Parathyroid adenoma (tissue), 2 donors: ENCODE results near the gene SH3D19.

Source experiments
- H2AFZ ChIP-seq: fragments of 300-600 bp; sonication (generic); one replicate; pipeline ENCODE4 v1.7.0; 2017; ENCODE audit warnings: antibody characterized with exemption, mild to moderate bottlenecking
- H3K27ac ChIP-seq: fragments of 300-600 bp; sonication (generic); one replicate; pipeline ENCODE4 v1.7.0; 2017
- H3K27me3 ChIP-seq: fragments of 300-600 bp; sonication (generic); one replicate; pipeline ENCODE4 v1.7.0; 2017; ENCODE audit warnings: low read length; ENCODE audit not compliant: control insufficient read depth, insufficient read depth
- H3K36me3 ChIP-seq: fragments of 300-600 bp; sonication (generic); one replicate; pipeline ENCODE4 v1.7.0; 2017; ENCODE audit warnings: low read length; ENCODE audit not compliant: control insufficient read depth, insufficient read depth
- H3K4me1 ChIP-seq: fragments of 300-600 bp; sonication (generic); one replicate; pipeline ENCODE4 v1.7.0; 2017; ENCODE audit warnings: control low read depth
- H3K4me2 ChIP-seq: fragments of 300-600 bp; sonication (generic); one replicate; pipeline ENCODE4 v1.7.0; 2017; ENCODE audit warnings: low read length
- H3K4me3 ChIP-seq: fragments of 300-600 bp; sonication (generic); one replicate; pipeline ENCODE4 v1.7.0; 2017; ENCODE audit warnings: low read depth, low read length
- H3K79me2 ChIP-seq: fragments of 300-600 bp; sonication (generic); one replicate; pipeline ENCODE4 v1.7.0; 2017; ENCODE audit warnings: control low read depth
- H3K9ac ChIP-seq: fragments of 300-600 bp; sonication (generic); one replicate; pipeline ENCODE4 v1.7.0; 2017; ENCODE audit warnings: mild to moderate bottlenecking
- H3K9me3 ChIP-seq: fragments of 300-600 bp; sonication (generic); one replicate; pipeline ENCODE4 v1.7.0; 2017; ENCODE audit warnings: low read length; ENCODE audit not compliant: control insufficient read depth
- CTCF ChIP-seq: fragments of 300-600 bp; sonication (generic); IDR thresholded peaks from one replicate; pipeline ENCODE4 v1.7.0; 2017; ENCODE audit warnings: antibody characterized with exemption, mild to moderate bottlenecking
- donor health status: primary hyperparathyroidism.

SH3D19 gene

GRCh38 chr4:151175233-151175632, 150.2 kb downstream of the SH3D19 start:
- H3K4me2 ChIP-seq, result no peak overlapping the region
- no peak overlapping the region for H3K27ac ChIP-seq
- H3K79me2 ChIP-seq, result no peaks in the 10 kb centered on the region
- no peaks in the 10 kb centered on the region for H3K27me3 ChIP-seq
- no peak overlapping the region for H3K9ac ChIP-seq
- peaks cover 5% of the 10 kb centered on the region for H3K4me1 ChIP-seq
- no peak overlapping the region for H3K4me3 ChIP-seq
- H2AFZ ChIP-seq, result peak overlapping the region; percentile 46
- no peaks in the 10 kb centered on the region for H3K36me3 ChIP-seq
- TF ChIP-seq CTCF, result no peak
- H3K9me3 ChIP-seq, result no peaks in the 10 kb centered on the region

DNA sequence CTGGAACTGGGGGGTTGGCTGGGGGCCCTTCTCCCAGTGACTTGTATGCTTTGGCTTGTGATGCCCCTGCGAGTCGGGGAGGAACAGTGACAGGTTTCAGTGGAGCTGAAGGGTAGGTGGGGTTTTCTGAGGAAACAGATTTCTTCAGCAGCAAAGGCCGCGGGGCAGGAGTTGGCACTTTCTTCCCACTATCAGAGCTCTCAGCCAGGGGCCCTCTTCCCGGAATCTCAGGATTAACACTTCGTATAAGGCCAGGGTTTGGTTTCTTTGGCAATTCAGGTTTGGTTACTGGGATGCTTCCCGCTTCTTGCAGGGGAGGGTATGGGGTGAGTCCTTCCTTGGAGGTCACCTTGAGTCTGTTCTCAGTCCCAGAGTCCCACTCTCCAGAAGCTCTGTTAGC, 150.6 kb downstream of the SH3D19 start:
- Histone ChIP-seq H3K9ac (no peak overlapping the region), H3K36me3 (no peaks in the 10 kb centered on the region), H3K4me3 (no peak overlapping the region), H3K4me2 (no peak overlapping the region), H2AFZ (no peak overlapping the region), H3K4me1 (peaks cover 5% of the 10 kb centered on the region), H3K27ac (peak overlapping the region; percentile 29), H3K27me3 (no peaks in the 10 kb centered on the region), H3K79me2 (no peaks in the 10 kb centered on the region), H3K9me3 (no peaks in the 10 kb centered on the region)
- no peak for TF ChIP-seq CTCF

DNA sequence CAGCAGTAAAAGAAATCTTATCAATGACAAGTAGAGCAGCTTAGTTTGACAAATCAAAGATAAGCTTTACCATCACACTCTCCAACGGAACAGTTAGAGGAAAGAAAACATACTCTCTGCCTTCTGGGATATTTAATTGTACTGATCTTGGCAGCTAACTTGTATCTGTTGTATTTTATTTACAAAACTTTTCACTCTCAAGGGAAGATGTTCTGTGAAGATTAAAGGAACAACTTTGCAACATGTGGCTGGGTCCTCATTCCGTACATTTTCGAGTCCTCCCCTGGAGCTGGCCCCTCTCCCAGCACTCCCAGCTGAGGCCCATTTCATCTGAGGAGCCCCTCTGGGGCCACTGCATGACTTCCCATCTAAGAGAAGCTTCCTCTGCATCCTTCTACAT, 151.5 kb downstream of the SH3D19 start:
- Histone ChIP-seq H3K27ac (no peak overlapping the region), H3K9me3 (no peaks in the 10 kb centered on the region), H3K4me3 (no peak overlapping the region), H3K4me2 (no peak overlapping the region), H3K27me3 (no peaks in the 10 kb centered on the region), H3K9ac (no peak overlapping the region), H3K79me2 (no peaks in the 10 kb centered on the region), H3K4me1 (peaks cover 5% of the 10 kb centered on the region), H3K36me3 (no peaks in the 10 kb centered on the region), H2AFZ (no peak overlapping the region)
- TF ChIP-seq CTCF, result no peak

DNA sequence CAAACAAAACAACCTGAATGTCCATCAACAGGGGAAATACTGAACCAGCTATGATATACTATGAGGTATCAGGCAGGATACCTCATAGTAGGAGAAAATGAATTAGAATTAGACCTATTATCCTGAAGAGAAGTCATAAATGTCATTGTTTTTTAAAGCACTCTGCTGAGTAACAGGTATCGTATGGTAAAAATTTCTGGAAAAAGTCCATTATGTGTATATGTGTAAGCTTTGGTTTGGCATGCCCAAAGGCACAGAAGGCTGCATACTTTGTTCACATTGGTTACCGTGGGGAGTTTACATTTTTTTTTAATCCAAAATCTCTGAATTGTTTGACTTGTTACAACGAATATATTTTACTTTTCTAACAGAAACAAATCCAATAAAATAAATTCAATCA, 155.5 kb downstream of the SH3D19 start:
- Histone ChIP-seq H3K9me3 (no peaks in the 10 kb centered on the region), H3K27ac (no peak overlapping the region), H3K79me2 (no peaks in the 10 kb centered on the region), H3K4me1 (no peaks in the 10 kb centered on the region), H3K27me3 (no peaks in the 10 kb centered on the region), H3K36me3 (no peaks in the 10 kb centered on the region), H2AFZ (no peak overlapping the region), H3K4me2 (no peak overlapping the region), H3K9ac (no peak overlapping the region), H3K4me3 (no peak overlapping the region)
- no peak for TF ChIP-seq CTCF

DNA sequence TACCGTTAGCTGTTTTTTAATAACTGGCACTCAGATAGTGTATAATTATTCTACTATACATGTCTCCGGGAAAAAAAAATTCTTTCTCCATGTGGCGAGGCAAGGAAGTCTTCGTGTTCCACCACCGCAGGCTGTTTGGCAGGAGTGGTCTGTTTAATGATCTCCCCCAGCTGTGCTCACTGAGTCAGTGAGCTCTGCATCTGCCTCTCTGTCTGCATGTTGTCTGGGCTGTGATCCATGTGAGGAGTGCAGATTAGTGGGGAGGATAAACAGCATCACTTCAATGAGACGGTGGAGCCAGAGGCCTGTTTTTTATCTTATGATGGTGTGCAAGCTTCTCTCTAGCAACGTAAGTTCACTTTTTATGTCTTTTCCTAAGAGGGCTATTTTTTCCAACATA, 156.2 kb downstream of the SH3D19 start:
- Histone ChIP-seq H3K4me3 (no peak overlapping the region), H3K27ac (no peak overlapping the region), H3K9ac (no peak overlapping the region), H3K36me3 (no peaks in the 10 kb centered on the region), H3K4me1 (no peaks in the 10 kb centered on the region), H3K9me3 (no peaks in the 10 kb centered on the region), H3K79me2 (no peaks in the 10 kb centered on the region), H2AFZ (no peak overlapping the region), H3K27me3 (no peaks in the 10 kb centered on the region), H3K4me2 (no peak overlapping the region)
- no peak for TF ChIP-seq CTCF
